MM.1S (cell line): ENCODE data around the gene ERCC6L2.

ENCODE experiments used
- DNase-seq: peaks from one replicate; pipeline ENCODE4 v3.0.0-alpha.2; 2015
- H2AFZ ChIP-seq: fragments of 300-600 bp; sonication (generic); 2 replicates; pipeline ENCODE4 v1.6.0; 2016; ENCODE audit warnings: antibody characterized with exemption, low read length
- H3F3A ChIP-seq: fragments of 300-600 bp; sonication (generic); 2 replicates; pipeline ENCODE4 v1.6.1; 2016; ENCODE audit warnings: mild to moderate bottlenecking, antibody characterized with exemption, low read length, moderate library complexity, mixed read lengths; ENCODE audit not compliant: insufficient read depth
- H3K27ac ChIP-seq: fragments of 300-600 bp; sonication (generic); 2 replicates; pipeline ENCODE4 v1.5.1; 2016; ENCODE audit warnings: mild to moderate bottlenecking, low read length
- H3K27me3 ChIP-seq: fragments of 300-600 bp; sonication (generic); replicated peaks from 2 replicates; pipeline ENCODE4 v1.6.0; 2016; ENCODE audit warnings: low read length; ENCODE audit not compliant: insufficient read depth
- H3K36me3 ChIP-seq: fragments of 300-600 bp; sonication (generic); replicated peaks from 2 replicates; pipeline ENCODE4 v1.6.1; 2016; ENCODE audit warnings: mild to moderate bottlenecking, low read length, mixed read lengths; ENCODE audit not compliant: insufficient read depth
- H3K4me1 ChIP-seq: fragments of 300-600 bp; sonication (generic); 2 replicates; pipeline ENCODE4 v1.6.1; 2016; ENCODE audit warnings: low read length, mixed read lengths
- H3K4me2 ChIP-seq: fragments of 300-600 bp; sonication (generic); 2 replicates; pipeline ENCODE4 v1.6.0; 2016; ENCODE audit warnings: low read depth, low read length
- H3K4me3 ChIP-seq: fragments of 300-600 bp; sonication (generic); 2 replicates; pipeline ENCODE4 v1.5.1; 2016; ENCODE audit warnings: low read length, mixed read lengths
- H3K79me2 ChIP-seq: fragments of 300-600 bp; sonication (generic); 2 replicates; pipeline ENCODE4 v1.6.1; 2016; ENCODE audit warnings: mixed run types, low read length, mixed read lengths
- H3K9ac ChIP-seq: fragments of 300-600 bp; sonication (generic); 2 replicates; pipeline ENCODE4 v1.6.1; 2016; ENCODE audit warnings: low read length, mixed read lengths
- H3K9me2 ChIP-seq: fragments of 300-600 bp; sonication (generic); replicated peaks from 2 replicates; pipeline ENCODE4 v1.6.1; 2016; ENCODE audit warnings: mild to moderate bottlenecking, low read length, mixed read lengths; ENCODE audit not compliant: insufficient read depth
- H3K9me3 ChIP-seq: fragments of 300-600 bp; sonication (generic); replicated peaks from 2 replicates; pipeline ENCODE4 v1.6.1; 2016; ENCODE audit warnings: mild to moderate bottlenecking, low read length, mixed read lengths; ENCODE audit not compliant: insufficient read depth
- H4K20me1 ChIP-seq: fragments of 300-600 bp; sonication (generic); 2 replicates; pipeline ENCODE4 v1.6.1; 2016; ENCODE audit warnings: mild to moderate bottlenecking, low read length, moderate library complexity, mixed read lengths; ENCODE audit not compliant: insufficient read depth
- EZH2 ChIP-seq: fragments of 300-600 bp; sonication (generic); optimal IDR thresholded peaks from 2 replicates; pipeline ENCODE3; 2017; ENCODE audit warnings: low read depth, mild to moderate bottlenecking, antibody characterized with exemption, low read length, mixed read lengths
- EZH2phosphoT487 ChIP-seq: fragments of 300-600 bp; sonication (generic); IDR thresholded peaks from 2 replicates; pipeline ENCODE4 v1.6.1; 2018; ENCODE audit warnings: antibody characterized with exemption, low read length
- TF ChIP-seq, protein P1 (sequence below): fragments of 300-600 bp; sonication (generic); IDR thresholded peaks from 2 replicates; pipeline ENCODE4 v1.5.1; 2016; ENCODE audit warnings: antibody characterized with exemption, low read length, mixed read lengths

The ERCC6L2 gene

GRCh38 chr9:95848764-95849163, 26.7 kb upstream of the ERCC6L2 start:
- TF ChIP-seq, protein P1, sequence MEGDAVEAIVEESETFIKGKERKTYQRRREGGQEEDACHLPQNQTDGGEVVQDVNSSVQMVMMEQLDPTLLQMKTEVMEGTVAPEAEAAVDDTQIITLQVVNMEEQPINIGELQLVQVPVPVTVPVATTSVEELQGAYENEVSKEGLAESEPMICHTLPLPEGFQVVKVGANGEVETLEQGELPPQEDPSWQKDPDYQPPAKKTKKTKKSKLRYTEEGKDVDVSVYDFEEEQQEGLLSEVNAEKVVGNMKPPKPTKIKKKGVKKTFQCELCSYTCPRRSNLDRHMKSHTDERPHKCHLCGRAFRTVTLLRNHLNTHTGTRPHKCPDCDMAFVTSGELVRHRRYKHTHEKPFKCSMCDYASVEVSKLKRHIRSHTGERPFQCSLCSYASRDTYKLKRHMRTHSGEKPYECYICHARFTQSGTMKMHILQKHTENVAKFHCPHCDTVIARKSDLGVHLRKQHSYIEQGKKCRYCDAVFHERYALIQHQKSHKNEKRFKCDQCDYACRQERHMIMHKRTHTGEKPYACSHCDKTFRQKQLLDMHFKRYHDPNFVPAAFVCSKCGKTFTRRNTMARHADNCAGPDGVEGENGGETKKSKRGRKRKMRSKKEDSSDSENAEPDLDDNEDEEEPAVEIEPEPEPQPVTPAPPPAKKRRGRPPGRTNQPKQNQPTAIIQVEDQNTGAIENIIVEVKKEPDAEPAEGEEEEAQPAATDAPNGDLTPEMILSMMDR, result no peak
- TF ChIP-seq EZH2 (no peak), EZH2phosphoT487 (no peak)
- no peaks in the 10 kb centered on the region for H4K20me1 ChIP-seq
- no peaks in the 10 kb centered on the region for H3K27me3 ChIP-seq
- H3K36me3 ChIP-seq, result no peaks in the 10 kb centered on the region
- H3K4me2 ChIP-seq, result no peak overlapping the region
- H2AFZ ChIP-seq, result no peak overlapping the region
- H3K4me1 ChIP-seq, result no peaks in the 10 kb centered on the region
- no peaks in the 10 kb centered on the region for H3K9me2 ChIP-seq
- H3K4me3 ChIP-seq, result no peak overlapping the region
- no peak overlapping the region for H3K27ac ChIP-seq
- DNase-seq, result no peak
- no peaks in the 10 kb centered on the region for H3K9me3 ChIP-seq
- no peak overlapping the region for H3K9ac ChIP-seq
- H3K79me2 ChIP-seq, result no peaks in the 10 kb centered on the region
- H3F3A ChIP-seq, result no peaks in the 10 kb centered on the region

GRCh38 chr9:95852059-95853032, 23.1 kb upstream of the ERCC6L2 start:
- no peak overlapping the region for H3K9ac ChIP-seq
- H3K9me2 ChIP-seq, result no peaks in the 10 kb centered on the region
- no peaks in the 10 kb centered on the region for H3K36me3 ChIP-seq
- H3K27me3 ChIP-seq, result no peaks in the 10 kb centered on the region
- H3K27ac ChIP-seq, result no peak overlapping the region
- TF ChIP-seq EZH2phosphoT487 (no peak), EZH2 (no peak)
- TF ChIP-seq, protein P1, result no peak
- H3K4me3 ChIP-seq, result no peak overlapping the region
- no peak overlapping the region for H3K4me2 ChIP-seq
- H3K79me2 ChIP-seq, result no peaks in the 10 kb centered on the region
- H2AFZ ChIP-seq, result no peak overlapping the region
- no peaks in the 10 kb centered on the region for H3K9me3 ChIP-seq
- no peaks in the 10 kb centered on the region for H4K20me1 ChIP-seq
- no peak for DNase-seq
- no peaks in the 10 kb centered on the region for H3F3A ChIP-seq
- no peaks in the 10 kb centered on the region for H3K4me1 ChIP-seq

- H3K9me2 ChIP-seq, result no peaks in the 10 kb centered on the region
- no peak overlapping the region for H3K9ac ChIP-seq
- H3K4me1 ChIP-seq, result peaks cover 10% of the 10 kb centered on the region; the same call in 1 of the 2 replicates
- TF ChIP-seq, protein P1, result no peak
- TF ChIP-seq EZH2phosphoT487 (no peak), EZH2 (no peak)
- no peaks in the 10 kb centered on the region for H3K9me3 ChIP-seq
- no peaks in the 10 kb centered on the region for H3F3A ChIP-seq
- H3K27ac ChIP-seq, result no peak overlapping the region
- H4K20me1 ChIP-seq, result no peaks in the 10 kb centered on the region
- H3K36me3 ChIP-seq, result no peaks in the 10 kb centered on the region
- no peaks in the 10 kb centered on the region for H3K79me2 ChIP-seq
- H3K4me3 ChIP-seq, result no peak overlapping the region
- H3K4me2 ChIP-seq, result no peak overlapping the region
- H3K27me3 ChIP-seq, result no peaks in the 10 kb centered on the region
- no peak overlapping the region for H2AFZ ChIP-seq
- no peak for DNase-seq
Observed at GRCh38 chr9:95854386-95855020, 21.0 kb upstream of the ERCC6L2 start.
